HG03460 (cell line): ENCODE measurements around the gene UBE2L3.
"Not testable (repeated sequence)": the region's sequence is repeated elsewhere in the genome, so short reads cannot be mapped to it uniquely, and the experiment has no call there.

Source experiments
- ATAC-seq: cut with Tn5 transposase; IDR thresholded peaks from one replicate; pipeline ENCODE4 v1.9.1; 2021; ENCODE audit not compliant: unreplicated experiment

UBE2L3 gene

DNA sequence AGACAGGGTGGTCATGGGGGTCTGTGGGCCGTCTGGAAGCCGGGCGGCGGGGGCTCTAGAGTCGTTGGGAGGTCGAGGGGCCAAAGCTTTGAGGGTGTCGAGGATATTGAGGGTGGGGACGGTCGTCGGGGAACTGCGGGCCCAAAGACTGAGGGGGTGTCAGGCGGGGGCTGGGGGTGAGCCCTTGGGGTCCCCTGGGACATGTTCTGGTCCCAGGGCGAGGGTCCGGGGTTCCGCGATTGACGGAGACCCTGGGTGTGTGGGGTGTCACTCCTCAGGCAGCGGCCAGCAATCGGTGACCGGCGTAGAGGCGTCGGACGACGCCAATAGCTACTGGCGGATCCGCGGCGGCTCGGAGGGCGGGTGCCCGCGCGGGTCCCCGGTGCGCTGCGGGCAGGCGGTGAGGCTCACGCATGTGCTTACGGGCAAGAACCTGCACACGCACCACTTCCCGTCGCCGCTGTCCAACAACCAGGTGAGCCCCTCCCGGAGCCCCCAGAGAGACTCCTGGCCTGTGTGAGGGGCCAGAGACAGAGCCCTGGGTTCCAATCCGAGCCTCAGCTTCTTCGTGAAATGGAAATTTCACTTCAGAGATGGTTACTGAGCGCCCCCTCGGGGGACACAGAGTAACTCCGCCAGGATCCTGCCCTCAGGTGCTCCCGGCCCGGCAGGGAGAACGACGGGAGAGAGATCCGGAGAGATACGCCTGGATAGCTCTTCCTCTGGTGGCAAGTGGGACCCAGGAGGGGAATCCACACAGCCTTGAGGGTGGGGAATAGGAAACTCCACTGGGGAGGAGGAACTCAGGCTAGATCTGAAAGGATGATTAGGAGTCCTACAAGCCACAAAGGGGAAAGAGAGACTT, 75.3 kb downstream of the UBE2L3 start:
- ATAC-seq: no peak

DNA sequence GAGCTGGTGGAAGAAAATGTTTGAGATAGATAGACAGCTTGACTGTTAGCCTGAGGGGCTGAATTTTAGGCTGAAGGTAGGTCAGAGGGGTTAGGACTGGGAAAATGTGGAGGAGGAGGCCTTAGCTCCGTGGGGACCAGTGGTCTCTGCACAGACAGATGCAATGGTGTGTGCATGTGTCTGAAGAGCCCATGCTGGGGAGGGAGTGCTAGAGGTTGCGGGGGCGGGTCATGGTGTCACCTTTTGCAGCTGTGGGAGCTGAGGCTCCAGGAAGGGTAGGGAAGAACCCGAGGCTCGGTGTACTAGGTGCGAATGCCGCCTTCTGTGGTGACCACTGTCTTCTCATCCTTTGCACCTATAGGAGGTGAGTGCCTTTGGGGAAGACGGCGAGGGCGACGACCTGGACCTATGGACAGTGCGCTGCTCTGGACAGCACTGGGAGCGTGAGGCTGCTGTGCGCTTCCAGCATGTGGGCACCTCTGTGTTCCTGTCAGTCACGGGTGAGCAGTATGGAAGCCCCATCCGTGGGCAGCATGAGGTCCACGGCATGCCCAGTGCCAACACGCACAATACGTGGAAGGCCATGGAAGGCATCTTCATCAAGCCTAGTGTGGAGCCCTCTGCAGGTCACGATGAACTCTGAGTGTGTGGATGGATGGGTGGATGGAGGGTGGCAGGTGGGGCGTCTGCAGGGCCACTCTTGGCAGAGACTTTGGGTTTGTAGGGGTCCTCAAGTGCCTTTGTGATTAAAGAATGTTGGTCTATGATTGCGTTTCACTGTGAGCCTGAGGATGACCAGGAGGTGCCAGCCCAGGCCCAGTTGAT, 76.2 kb downstream of the UBE2L3 start:
- no peak for ATAC-seq

- ATAC-seq: not testable (repeated sequence)
These were observed 78.0 kb downstream of the UBE2L3 start for GRCh38 chr22:21645513-21645912.

DNA sequence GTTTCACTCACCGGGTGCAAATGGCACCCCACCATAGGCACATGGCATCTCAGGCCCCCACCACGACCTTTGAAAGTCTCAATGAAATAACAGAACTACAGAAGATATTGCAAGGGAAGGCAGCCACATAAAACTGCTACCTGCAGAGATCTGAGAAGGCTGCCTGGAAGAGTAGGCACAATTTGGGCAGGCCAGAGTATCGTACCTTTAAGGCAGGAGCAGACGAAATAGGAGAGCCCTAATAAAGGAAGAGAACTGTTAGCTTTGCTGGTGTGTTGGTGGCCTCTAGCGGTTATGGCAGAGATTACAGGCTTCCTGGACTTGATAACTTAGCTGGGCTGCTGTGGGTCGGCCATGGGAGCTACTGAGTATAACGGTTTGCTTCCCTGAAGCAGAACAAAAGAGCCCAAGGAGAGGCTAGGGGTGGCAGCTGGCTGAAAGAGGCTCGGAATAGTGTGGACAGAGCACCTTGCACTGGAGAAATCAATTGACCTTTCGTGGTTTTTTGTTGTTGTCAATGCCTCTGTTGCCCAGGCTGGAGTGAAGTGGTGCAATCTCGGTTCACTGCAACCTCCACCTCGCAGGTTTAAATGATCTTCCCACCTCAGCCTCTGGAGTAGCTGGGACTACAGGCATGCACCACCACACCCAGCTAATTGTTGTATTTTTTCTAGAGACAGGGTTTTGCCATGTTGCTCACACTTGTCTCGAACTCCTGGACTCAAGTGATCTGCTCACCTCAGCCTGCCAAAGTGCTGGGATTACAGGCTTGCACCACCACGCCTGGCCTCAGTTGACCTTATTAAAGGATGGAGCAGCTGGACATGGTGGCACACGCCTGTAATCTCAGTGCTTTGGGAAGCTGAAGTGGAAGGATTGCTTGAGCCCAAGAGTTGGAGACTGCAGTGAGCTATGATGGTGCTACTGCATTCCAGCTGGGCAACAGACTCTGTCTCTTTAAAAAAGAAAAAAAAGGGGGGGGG, 79.4 kb downstream of the UBE2L3 start:
- no peak for ATAC-seq

GRCh38 chr22:21650280-21650679, 82.8 kb downstream of the UBE2L3 start:
- no peak for ATAC-seq

DNA sequence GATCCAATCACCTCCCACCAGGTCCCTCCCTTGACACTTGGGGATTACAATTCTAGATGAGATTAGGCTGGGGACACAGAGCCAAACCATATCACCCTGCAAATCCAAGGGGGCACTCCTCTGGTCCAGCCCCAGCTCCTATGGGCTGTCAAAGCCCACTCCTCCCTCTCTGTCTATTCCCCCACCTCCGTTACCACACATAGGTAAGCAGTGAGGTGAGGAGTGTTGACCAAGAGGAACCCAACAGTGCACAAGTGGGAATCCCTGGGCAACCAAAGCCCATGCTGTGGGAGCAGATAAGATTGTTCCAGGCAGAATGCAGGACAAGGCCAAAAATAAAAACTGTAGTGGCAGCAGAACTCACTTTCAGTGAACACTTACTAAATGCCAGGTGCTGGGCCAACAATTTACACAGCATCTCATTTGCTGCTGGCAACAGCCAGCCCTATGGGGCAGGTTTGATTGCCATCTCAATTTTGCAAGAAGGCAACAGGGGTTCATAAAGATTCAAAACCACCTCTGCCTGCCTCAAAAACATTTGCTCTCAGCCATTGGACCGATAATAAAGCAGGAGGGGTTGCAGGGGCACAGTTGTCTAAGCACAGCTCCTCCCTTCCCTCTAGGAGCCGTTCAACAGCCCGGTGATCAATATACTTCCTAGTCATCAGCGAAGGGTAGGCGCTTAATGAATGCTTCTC, 83.5 kb downstream of the UBE2L3 start:
- peak; percentile 6 for ATAC-seq

GRCh38 chr22:21651521-21652009, 84.1 kb downstream of the UBE2L3 start:
- peak; percentile 10 for ATAC-seq

DNA sequence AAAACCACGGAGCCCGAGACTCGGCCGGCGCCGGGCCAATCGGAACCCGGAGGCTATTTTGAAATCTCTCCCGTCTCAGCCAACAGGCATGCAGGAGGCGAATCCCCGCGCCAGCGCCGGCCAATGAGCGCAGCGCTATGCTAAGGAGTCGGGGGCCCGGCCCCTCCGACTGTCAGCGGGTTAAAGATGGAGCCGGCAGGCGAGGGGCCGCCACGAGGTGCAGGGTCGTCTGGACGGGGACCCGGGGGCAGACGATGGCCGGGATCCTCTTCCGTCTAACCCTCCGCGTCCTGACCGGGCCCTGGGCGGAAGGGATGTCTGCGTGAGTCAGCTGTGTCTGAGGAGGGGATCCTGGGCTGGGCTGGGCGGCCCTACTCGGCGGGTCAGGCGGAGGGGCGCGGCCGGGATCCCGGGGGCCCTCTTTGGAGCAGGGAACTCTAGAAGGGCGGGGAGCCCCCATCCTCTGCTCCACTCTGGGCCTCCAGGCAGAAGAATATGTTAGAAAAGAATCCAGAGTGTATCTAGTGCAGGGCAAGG, 84.6 kb downstream of the UBE2L3 start:
- peak; percentile 73 for ATAC-seq

DNA sequence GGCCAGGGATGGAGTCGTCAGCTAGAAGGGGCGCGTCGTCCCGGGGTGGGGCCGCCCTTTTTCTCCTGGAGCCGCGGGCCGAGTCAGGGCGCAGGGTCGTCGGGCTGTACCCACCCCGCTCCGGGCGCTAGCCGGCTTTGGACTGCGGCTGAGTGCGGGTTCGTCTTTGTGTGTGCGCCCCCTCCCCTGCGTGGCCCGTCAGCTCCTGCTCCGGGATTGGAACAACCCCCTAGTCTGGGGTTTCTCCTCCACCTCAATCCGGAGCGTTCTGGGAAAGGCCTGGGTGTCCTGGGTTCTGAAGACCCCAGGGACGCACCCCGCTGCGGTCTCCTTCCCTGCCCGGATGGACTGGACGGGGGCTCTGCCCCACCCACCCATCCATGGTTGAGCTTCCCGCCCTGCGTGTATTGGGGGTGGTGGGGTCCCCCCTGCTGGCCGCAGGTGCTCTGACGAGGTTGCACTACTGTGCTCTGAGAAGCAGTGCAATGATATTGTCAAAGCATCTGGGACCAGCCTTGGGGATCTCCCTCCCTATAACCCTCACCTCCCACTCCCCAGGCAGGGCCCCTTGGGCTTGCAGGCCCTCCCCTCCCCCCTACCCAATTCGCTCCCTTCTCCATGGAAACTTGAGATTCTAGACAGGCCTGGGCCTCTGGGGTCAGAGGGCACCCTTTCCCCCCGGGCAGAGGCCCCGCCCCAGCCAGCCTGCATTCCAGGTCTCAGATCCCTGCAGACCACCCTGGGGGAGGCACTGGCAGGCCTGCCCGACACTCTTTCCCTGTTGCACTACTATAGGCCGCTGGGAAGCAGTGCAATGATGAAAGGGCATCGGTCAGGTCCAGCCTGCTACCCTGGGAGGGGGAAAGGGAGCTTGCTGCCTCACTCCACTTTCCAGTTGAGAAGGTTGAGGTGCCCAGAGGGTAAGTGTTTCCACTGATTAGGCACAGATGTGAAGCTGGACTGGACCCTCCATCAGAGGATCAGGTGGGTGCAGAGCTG, 85.3 kb downstream of the UBE2L3 start:
- ATAC-seq: no peak

GRCh38 chr22:21657020-21657359, 89.5 kb downstream of the UBE2L3 start:
- no peak for ATAC-seq

GRCh38 chr22:21657360-21658032, 90.0 kb downstream of the UBE2L3 start:
- peak; percentile 70 for ATAC-seq

DNA sequence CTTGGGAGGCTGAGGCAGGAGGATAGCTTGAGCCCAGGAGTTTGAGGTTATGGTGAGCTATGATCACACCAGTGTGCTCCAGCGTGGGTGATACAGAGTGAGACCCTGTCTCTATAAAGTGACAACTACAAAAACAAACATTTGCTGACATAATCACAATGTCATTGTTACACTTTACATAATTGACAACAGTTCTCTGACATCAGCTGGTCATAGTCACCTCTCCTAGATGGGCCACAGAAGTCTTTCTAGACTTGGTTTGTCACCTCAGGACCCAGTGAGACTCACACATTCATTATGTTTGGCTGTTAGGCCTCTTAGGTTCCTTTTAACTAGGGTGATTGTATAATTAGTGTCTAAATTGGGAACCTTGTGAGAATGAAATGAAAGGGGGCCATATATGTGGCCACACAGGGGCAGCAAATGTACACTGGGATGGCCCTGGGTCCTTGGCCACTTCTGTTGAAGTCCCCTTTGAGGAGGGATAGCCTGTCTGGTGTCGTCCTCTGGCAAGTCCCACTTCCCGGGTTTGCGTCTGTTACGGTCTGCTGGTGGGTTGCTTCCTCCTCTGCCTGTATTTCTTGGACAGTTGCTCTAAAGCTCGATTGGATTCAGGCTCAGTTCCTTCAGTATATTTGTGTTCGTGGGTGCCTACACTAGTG, 92.5 kb downstream of the UBE2L3 start:
- ATAC-seq: no peak

- ATAC-seq: no peak
These were observed 93.4 kb downstream of the UBE2L3 start for GRCh38 chr22:21660904-21661303.

DNA sequence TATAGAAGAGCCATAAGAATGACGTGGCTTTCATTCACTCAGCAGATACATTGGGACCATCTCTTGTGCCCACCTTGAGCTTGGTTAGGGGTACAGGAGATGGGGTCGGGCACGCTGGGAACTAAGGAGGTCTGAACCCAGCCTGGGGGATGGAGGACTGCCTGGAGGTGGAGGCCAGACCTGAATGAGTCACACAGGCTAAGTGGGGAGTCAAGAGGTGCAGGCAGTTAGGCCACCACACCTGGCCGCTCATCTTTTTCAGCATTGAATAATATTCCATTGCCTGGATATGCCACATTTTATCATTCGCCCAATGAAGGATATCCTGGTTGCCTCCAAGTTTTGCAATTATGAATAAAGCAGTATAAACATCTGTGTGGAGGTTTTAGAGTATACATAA, 94.5 kb downstream of the UBE2L3 start:
- no peak for ATAC-seq

GRCh38 chr22:21663738-21664137, 96.2 kb downstream of the UBE2L3 start:
- ATAC-seq: no peak

DNA sequence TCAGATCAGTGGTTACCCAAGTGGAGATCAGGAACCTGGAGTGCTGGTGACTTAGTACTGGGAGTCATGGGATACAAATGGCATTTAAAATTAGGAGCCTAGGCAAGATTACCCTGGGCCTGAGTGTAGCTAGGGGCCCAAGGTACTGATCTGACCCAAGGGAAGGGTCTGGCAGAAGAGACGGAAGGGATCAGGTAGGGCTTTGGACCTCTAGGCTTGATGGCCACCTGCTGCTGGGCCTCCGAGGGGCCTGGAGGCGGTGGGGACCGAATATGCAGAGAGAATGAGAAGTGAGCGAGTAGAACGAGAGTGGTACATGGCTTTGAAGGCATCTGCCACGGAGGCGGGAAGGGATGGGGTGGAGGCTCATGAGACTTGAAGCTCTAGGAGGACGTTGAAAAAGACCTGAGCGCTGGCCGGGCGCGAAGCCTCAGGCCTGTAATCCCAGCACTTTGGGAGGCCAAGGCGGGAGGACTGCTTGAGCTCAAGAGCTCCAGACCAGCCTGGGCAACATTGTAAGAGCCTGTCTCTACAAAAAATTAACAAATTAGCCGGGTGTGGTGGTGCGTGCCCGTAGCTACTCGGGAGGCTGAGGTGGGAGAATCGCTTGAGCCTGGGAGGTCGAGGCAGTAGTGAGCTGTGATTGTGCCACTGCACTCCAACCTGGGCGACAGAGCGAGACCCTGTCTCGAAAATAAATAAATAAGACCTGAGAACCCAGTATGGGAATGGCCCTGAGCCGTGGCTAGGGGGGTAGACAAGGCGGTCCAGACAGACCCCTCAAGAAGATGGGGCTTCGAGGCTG, 97.7 kb downstream of the UBE2L3 start:
- no peak for ATAC-seq

- no peak for ATAC-seq
These were observed 99.3 kb downstream of the UBE2L3 start for GRCh38 chr22:21666786-21667185.
